Peyer's patch (tissue), 4 donors: ENCODE measurements around the gene TSPAN16.

ENCODE experiments used
- POLR2A ChIP-seq, 2 donors: fragments of 450-650 bp; IDR thresholded peaks; one replicate each; pipeline ENCODE4 v1.5.1; 2017; ENCODE audit warnings: antibody characterized with exemption in 2 of 2, mild to moderate bottlenecking in 2 of 2, moderate library complexity in 2 of 2
- TF ChIP-seq, protein P1 (sequence below), 6 experiments: fragments of 450-650 bp in 4 of 6; fragments of 200-600 bp in 2 of 6; sonication (generic) in 1 of 6; IDR thresholded peaks; one replicate each; pipeline ENCODE4 v1.5.1; 2017 to 2019; ENCODE audit warnings: antibody characterized with exemption in 6 of 6, mild to moderate bottlenecking in 3 of 6, moderate library complexity in 1 of 6

GRCh38 chr19:11265177-11265784, 30.7 kb upstream of the TSPAN16 start:
- TF ChIP-seq POLR2A (IDR thresholded peaks at IDR 0.05): no peak
- TF ChIP-seq, protein P1, sequence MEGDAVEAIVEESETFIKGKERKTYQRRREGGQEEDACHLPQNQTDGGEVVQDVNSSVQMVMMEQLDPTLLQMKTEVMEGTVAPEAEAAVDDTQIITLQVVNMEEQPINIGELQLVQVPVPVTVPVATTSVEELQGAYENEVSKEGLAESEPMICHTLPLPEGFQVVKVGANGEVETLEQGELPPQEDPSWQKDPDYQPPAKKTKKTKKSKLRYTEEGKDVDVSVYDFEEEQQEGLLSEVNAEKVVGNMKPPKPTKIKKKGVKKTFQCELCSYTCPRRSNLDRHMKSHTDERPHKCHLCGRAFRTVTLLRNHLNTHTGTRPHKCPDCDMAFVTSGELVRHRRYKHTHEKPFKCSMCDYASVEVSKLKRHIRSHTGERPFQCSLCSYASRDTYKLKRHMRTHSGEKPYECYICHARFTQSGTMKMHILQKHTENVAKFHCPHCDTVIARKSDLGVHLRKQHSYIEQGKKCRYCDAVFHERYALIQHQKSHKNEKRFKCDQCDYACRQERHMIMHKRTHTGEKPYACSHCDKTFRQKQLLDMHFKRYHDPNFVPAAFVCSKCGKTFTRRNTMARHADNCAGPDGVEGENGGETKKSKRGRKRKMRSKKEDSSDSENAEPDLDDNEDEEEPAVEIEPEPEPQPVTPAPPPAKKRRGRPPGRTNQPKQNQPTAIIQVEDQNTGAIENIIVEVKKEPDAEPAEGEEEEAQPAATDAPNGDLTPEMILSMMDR (IDR thresholded peaks at IDR 0.05): no peak
